ENCODE results near the gene ZNF778. TPM values are rescaled to one million over a fixed set of nuclear protein-coding genes. Genes with fewer than 3 reads are reported as not detected.

ZNF778 gene
- total RNA-seq, 3 donors from 2014 or later = 4.7 to 8.8 (median 7.2) TPM

DNA sequence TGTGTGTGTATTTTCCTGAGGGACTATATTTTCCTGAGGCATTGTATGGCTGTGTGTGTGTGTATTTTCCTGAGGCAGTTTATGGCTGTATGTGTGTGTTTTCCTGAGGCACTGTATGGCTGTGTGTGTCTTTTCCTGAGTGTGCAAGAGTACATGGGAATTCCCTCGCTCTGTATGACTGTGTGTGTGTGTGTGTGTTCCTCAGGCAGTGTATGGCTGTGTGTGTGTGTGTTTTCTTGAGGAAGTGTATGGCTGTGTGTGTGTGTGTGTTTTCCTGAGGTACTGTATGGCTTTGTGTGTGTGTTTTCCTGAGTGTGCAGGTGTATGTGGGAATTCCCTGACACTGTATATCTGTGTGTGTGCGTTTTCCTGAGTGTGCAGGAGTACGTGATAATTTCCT, 4.1 kb downstream of the ZNF778 start:
- H3K4me1 ChIP-seq (ENCODE audit: low read depth) = peaks cover 10% of the 10 kb centered on the region
- TF ChIP-seq, protein P1, sequence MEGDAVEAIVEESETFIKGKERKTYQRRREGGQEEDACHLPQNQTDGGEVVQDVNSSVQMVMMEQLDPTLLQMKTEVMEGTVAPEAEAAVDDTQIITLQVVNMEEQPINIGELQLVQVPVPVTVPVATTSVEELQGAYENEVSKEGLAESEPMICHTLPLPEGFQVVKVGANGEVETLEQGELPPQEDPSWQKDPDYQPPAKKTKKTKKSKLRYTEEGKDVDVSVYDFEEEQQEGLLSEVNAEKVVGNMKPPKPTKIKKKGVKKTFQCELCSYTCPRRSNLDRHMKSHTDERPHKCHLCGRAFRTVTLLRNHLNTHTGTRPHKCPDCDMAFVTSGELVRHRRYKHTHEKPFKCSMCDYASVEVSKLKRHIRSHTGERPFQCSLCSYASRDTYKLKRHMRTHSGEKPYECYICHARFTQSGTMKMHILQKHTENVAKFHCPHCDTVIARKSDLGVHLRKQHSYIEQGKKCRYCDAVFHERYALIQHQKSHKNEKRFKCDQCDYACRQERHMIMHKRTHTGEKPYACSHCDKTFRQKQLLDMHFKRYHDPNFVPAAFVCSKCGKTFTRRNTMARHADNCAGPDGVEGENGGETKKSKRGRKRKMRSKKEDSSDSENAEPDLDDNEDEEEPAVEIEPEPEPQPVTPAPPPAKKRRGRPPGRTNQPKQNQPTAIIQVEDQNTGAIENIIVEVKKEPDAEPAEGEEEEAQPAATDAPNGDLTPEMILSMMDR (IDR thresholded peaks at IDR 0.05) = no peak
- no peak for ATAC-seq
- intact Hi-C loops (cut with DNase I, micrococcal nuclease) = no loop called here
- H3K9me3 ChIP-seq = no peaks in the 10 kb centered on the region
- no peak for DNase-seq
- H3K4me3 ChIP-seq = no peak overlapping the region
- peaks cover 9% of the 10 kb centered on the region for H3K36me3 ChIP-seq (ENCODE audit: low read depth)

DNA sequence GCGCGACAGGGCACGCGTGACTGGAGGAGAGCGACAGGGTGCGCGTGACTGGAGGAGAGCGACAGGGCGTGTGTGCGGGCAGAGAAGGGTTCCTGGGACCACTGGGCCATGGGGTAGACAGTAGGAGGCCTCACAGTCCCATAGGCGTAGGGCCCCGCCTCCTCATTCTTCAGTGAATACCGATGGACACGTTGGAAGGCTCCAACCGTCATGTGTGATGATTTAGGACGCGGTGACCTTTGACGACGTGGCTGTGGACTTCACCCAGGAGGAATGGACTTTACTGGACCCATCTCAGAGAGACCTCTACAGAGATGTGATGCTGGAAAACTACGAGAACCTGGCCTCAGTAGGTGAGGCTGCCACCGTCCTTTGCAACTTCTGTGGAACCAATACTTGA, 5.4 kb downstream of the ZNF778 start:
- Histone ChIP-seq H3K4me3 (no peak overlapping the region), H3K4me1 (ENCODE audit: low read depth) (peaks cover 7% of the 10 kb centered on the region), H3K36me3 (ENCODE audit: low read depth) (peaks cover 23% of the 10 kb centered on the region), H3K9me3 (peaks cover 11% of the 10 kb centered on the region)
- intact Hi-C loops (cut with DNase I, micrococcal nuclease) = no loop called here
- ATAC-seq = no peak
- DNase-seq = no peak
- TF ChIP-seq, protein P1 (IDR thresholded peaks at IDR 0.05) = no peak

DNA sequence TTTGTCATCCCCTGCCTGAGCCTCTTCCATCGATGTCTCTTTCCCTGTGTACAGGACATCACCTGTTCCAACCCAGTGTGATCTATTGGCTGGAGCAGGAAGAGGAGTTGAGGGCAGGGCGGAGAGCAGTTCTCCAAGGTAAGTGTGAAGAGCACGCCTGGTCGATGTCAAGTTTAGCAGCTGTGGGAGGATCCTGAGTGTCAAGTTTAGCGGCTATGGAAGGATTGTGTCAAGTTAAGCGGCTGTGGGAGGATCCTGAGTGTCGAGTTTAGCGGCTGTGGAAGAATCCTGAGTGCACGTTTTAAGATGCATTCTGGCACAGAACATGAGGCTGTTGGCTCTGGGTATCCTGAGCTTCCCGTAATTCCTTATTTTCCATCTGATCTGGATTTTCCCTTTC, 7.2 kb downstream of the ZNF778 start:
- ATAC-seq = no peak
- no peak for DNase-seq
- Histone ChIP-seq H3K4me3 (no peak overlapping the region), H3K4me1 (ENCODE audit: low read depth) (no peaks in the 10 kb centered on the region), H3K36me3 (ENCODE audit: low read depth) (peaks cover 23% of the 10 kb centered on the region), H3K9me3 (peaks cover 21% of the 10 kb centered on the region)
- TF ChIP-seq, protein P1 (IDR thresholded peaks at IDR 0.05) = no peak
- intact Hi-C loops (cut with DNase I, micrococcal nuclease) = no loop called here

DNA sequence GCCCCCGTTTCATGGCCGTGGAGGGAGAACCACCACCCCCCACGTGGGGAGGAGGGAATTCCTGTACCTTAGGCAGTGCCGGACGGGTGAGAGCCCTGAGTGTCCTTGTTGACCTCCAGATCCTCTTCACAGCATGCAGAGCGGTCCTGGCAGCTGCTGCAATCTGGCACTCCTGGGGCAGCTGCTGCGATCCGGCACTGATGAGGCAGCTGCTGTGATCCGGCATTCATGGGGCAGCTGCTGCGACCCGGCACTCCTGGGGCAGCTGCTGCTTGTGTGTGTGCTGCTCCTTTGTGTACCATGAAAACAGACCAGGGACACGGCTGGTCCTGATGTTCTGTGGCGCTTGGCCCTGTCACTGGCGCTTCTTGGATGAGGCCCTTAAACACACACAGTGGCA, 12.8 kb downstream of the ZNF778 start:
- Histone ChIP-seq H3K36me3 (ENCODE audit: low read depth) (peaks cover 23% of the 10 kb centered on the region), H3K4me1 (ENCODE audit: low read depth) (no peaks in the 10 kb centered on the region), H3K9me3 (peaks cover 21% of the 10 kb centered on the region), H3K4me3 (no peak overlapping the region)
- DNase-seq (no peak), ATAC-seq (no peak)
- TF ChIP-seq, protein P1 (IDR thresholded peaks at IDR 0.05) = no peak
- intact Hi-C loops (cut with DNase I, micrococcal nuclease) = no loop called here

DNA sequence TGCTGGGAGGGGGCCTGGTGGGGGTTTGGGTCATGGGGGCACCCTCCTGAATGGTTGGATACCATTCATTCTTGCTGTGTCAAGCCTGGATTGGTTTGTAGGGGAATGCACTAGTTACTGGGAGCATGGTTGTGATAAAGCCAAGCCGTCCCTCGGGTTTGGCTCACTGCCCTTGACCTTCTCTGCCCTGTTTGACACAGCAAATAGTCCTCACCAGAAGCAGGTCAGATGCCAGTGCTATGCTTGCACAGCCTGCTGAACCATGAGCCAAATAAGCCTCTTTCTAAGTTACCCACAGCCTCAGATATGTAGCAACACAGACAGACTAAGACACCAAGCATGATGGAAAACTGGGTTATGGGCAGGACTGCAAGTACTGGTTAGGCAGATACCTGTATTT, 14.6 kb downstream of the ZNF778 start:
- peaks cover 18% of the 10 kb centered on the region for H3K9me3 ChIP-seq
- ATAC-seq = no peak
- no peaks in the 10 kb centered on the region for H3K4me1 ChIP-seq (ENCODE audit: low read depth)
- peaks cover 9% of the 10 kb centered on the region for H3K36me3 ChIP-seq (ENCODE audit: low read depth)
- H3K4me3 ChIP-seq = no peak overlapping the region
- no peak for DNase-seq
- intact Hi-C loops (cut with DNase I, micrococcal nuclease) = no loop called here
- TF ChIP-seq, protein P1 (IDR thresholded peaks at IDR 0.05) = no peak
